K562 (cell line): Measurements from ENCODE around the gene CDKN2B-AS1. TPM values are rescaled to one million over a fixed set of nuclear protein-coding genes. Genes with fewer than 3 reads are reported as not detected.

Experiments used
- MCM3 ChIP-seq: fragments of 450-650 bp; IDR thresholded peaks from 2 replicates; pipeline ENCODE4 v1.6.1; 2016
- RBM17 ChIP-seq: fragments of 200-400 bp; formaldehyde crosslinking; IDR thresholded peaks from 2 replicates; pipeline ENCODE4 v1.6.1; 2017; ENCODE audit warnings: low read depth, mild to moderate bottlenecking, low read length, borderline replicate concordance
- ZBTB11 ChIP-seq, 3 experiments: fragments of 200-800 bp in 1 of 3; fragments of 250-450 bp in 1 of 3; fragments of 450-650 bp in 1 of 3; sonication (Bioruptor Pico) in 1 of 3; sonication (Bioruptor generic) in 1 of 3; formaldehyde crosslinking in 1 of 3; IDR thresholded peaks; 2 replicates each; pipeline versions ENCODE4 v1.6.1 to v1.8.0; 2016 to 2022; ENCODE audit warnings: mild to moderate bottlenecking in 2 of 3, missing genetic modification characterization in 2 of 3, missing compliant biosample characterization in 1 of 3, moderate library complexity in 1 of 3
- polyA plus RNA-seq, 8 experiments: library from polyadenylated mRNA; depleted of rRNA in 4 of 8; stranded (reverse) in 5 of 8; unstranded in 3 of 8; fragments of >200 nt; fragmentation: Nextera tagmentation in 2 of 8; fragmentation: Illumina TruSeq in 1 of 8; extraction: Ambion mirVana in 2 of 8; extraction: Trizol in 1 of 8; gene quantifications; 2 replicates each; pipeline versions ENCODE4 v1.2.1 to v1.2.3, GENCODE V29; 2011 to 2014; ENCODE audit warnings: inconsistent platforms in 1 of 8, missing spikeins in 1 of 8
- total RNA-seq, 7 experiments: library from RNA; depleted of rRNA in 6 of 7; stranded (reverse); fragments of >200 nt in 6 of 7; fragmentation: Illumina TruSeq in 2 of 7; extraction: Trizol in 2 of 7; gene quantifications; 2 replicates each; pipeline versions ENCODE4 v1.2.1 to v1.2.3, GENCODE V29; 2011 to 2021; ENCODE audit warnings: low replicate concordance in 1 of 7
- TF ChIP-seq, protein P1 (sequence below): fragments of 250-450 bp; sonication (Bioruptor Pico); IDR thresholded peaks from 2 replicates; pipeline ENCODE4 v1.5.0; 2021; ENCODE audit warnings: mild to moderate bottlenecking, moderate library complexity

Gene CDKN2B-AS1
- total and polyA plus RNA-seq, 9 of the 15 experiments (the other 6 are each of a cell fraction or from before 2014, with no cell fraction given), result not detected

- TF ChIP-seq ZBTB11 (CRISPR knock-in tag; IDR thresholded peaks at IDR 0.05), result no peak
- TF ChIP-seq, protein P1, sequence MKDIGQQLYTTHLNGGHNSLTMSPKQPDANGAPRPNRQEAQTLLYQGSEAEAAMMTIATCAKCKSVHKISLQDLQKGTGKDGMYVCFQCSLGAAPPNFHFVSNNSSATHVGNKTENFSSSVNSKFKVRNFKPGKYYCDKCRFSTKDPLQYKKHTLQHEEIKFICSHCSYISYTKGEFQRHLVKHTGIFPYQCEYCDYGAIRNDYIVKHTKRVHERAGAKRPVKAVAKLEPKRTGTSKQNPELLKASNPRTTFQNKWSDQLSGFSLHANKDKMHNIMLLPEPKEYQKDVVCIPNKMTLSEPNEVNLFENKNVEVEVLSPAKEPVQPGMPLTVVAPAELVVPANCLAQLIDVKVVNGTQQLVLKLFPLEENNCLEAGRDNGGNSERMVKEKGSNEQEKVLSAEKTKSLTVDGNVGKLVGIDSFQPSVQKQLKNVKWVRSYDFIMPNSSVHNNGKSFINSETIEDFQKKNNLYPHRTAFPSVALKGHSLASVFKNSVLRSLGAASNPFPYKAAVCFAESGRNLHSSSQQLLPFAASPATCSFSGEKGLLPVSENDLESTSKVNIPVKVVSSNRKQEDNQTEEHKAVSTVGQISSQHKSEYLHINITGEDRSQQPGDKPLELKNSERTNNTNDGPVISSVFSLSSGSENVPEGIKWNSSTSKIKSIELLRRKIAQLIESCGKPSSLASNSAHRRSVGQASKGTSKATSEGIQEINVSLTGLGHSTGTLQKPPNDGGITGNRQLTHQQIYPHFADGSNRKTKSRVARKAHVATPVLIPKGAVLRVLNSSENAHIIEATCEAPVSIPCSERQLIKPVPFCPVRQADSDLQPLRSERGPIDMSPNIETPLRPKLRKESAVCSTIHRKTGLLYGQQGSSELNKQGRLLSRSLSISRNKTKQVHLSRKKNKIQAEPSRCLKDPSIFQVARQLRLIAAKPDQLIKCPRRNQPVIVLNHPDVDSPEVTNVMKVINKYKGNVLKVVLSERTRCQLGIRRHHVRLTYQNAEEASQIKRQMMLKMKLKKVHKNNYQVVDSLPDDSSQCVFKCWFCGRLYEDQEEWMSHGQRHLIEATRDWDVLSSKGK, result no peak
- TF ChIP-seq RBM17, result no peak
- TF ChIP-seq MCM3, result no peak
These were observed 1.6 kb upstream of the CDKN2B-AS1 start (continued) for GRCh38 chr9:21993007-21993406.
